GM11168 (cell line): ENCODE data around the gene EMX2.

Source experiments
- in situ Hi-C: fragments of 300-500 bp; cut with MboI; formaldehyde crosslinking; loops from one replicate; pipeline ENCODE4 v1.12.0; 2022; ENCODE audit warnings: low sequenced_read_pairs; ENCODE audit not compliant: unreplicated experiment

The EMX2 gene

GRCh38 chr10:117531371-117532002, 11.1 kb upstream of the EMX2 start:
- in situ Hi-C loops: loop anchor here (25.0 kb wide), 1 partner anchor 706 kb away; no protein-coding TSS in a partner anchor

- in situ Hi-C loops: loop anchor here (25.0 kb wide), 1 partner anchor 705 kb away; no protein-coding TSS in a partner anchor
Observed at GRCh38 chr10:117532003-117532385, 10.6 kb upstream of the EMX2 start.

DNA sequence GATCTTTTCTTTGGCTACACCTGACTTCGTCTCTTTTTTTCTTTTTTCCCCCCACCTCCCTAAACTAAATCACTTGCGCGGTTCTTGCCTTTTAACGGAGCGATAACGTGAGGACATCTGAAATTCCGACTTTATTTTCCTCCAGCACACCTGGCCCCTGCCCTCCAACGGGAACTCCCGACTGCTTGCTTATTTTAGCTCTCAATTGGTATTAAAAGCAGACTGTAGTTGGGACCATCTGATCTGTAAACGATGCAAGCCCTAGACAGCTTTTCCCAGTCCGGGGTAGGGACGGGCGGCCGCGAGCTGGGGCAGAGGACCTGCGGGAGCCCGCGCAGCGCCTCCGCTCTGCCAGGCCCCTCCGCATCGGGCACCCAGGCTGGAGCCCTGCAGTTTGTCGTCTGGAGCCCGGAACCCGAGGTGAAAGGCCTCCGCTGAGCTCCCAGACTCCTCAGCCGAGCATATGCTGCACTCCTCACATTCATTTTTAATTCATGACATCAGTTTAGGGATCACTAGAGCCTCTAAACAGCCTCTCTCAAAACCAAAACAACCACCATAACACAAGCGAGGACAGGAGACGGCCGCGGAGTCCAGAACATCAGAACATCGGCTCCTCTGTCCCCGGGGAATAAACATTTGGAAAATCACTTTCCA, 10.0 kb upstream of the EMX2 start:
- in situ Hi-C loops: loop anchor here (25.0 kb wide), 1 partner anchor 705 kb away; no protein-coding TSS in a partner anchor

DNA sequence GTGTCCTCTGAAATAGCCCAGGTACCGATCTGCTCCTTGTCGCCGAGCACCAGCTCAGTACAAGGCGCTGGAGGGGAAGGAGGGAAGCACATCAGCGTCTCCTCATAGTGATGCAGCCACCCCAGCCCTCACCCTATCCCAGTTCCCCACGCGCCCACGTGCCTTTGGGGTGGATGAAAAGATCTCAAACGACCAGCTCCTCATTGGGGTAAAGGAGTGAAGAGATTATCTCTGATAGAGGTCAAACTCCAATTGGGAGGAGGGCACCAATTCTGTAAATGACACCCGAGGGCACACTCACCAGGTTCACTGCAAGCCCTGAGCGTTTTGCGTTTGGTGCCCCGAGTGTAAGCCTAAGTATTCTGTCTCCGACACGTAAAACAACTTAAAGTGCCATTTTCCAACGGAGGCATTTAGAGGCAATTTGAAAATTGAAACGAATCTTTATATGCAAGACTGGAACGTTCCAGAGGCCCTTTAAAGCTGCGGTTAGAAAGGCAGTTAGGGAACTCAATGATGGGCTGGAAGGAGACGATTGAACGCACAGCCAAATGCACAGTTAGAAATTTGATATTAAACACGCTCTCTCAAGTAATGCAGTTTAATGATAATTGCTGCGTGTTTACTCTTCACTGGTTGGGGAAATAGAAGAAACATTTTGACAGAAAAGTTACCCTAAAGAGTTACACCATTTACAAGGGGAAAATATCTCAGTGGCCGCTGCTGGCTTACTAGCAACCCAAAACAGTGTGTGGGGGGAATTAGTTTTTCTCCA, 8.9 kb upstream of the EMX2 start:
- in situ Hi-C loops: loop anchor here (25.0 kb wide), 1 partner anchor 704 kb away; no protein-coding TSS in a partner anchor

DNA sequence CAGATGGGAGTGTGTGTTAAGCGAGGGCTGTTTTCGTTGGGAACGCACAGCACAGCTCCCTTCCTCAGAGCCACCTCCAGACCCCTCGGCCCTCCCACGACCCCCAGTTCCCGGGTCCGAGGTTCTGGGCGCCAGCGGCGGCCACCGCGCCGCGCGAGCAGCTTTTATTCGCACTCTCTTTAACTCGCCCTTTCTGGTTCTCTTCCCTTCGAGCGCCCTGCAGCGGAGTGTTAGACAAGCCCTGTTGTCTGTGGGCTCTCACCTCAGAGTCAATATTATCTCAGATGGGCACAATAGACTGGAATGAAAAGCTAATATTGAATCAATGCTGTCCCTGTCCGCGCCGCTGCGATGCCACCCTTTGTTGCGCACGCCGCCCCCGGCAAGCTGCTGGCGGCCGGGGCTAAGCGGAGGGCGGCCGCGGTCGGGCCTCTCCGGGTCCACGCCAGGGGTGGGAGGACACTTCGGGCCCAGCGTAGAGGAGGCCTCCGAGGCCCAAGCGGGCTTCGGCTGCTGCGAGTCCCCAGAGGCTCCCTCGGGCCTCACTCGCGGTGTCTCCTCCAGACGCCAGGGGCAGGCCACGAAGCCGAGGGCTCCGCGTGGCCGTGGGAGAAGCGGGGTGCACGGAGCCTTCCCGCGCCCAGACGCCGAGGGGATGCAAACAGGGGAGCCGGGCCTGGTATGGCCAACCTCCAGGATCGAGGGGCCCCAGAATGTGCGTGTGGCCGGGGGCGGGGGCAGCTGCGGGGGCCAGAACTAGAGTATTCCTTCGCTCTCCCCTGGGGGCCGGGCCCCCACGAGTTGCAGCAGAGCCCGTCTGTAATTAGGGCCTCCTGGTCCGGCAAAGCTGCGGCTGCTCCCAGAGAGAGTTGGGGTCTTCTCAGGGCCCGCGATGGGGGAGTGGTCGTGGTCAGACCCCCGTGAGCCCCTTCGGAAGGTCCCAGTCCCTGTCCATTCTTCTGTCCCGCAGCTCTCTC, 7.9 kb upstream of the EMX2 start:
- in situ Hi-C loops: loop anchor here (25.0 kb wide), 1 partner anchor 703 kb away; no protein-coding TSS in a partner anchor

DNA sequence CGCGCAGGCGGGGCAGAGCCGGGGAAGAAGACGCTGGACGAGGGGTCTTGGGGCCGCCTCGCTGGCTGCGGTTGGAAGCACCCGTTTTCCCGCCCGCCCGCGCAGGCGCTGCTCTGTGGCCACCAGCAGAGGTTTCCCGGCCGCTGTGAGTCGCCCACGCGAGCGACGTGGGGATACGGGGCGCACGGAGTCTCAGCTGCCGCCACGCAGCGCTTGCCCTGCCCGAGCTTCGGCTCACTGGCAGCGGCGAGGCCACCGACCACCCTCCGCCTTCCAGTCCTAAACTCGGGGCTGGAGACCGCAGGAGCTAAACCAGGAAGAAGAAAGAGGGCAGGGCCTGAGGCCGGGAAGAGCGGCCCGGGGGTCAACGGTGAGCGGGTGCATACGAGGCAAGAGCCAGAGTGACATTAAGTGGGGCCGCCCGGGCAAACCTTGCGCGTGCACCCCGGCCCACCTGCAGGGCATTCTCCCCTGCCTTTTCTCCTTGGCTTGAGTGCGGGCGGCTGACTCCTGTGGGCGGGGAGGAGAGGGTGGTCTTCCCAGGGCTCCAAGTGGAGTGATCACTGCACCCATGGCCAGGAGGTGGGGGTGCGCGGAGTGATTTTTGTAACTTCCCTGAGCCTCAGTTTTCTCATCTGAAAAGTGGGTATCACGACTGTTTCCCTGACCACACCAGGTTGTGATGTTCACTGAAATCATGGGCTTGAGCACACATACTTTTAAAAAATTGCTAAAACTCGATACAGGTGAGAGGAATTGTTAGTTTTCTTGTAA, 7.1 kb upstream of the EMX2 start:
- in situ Hi-C loops: loop anchor here (25.0 kb wide), 1 partner anchor 702 kb away; no protein-coding TSS in a partner anchor

DNA sequence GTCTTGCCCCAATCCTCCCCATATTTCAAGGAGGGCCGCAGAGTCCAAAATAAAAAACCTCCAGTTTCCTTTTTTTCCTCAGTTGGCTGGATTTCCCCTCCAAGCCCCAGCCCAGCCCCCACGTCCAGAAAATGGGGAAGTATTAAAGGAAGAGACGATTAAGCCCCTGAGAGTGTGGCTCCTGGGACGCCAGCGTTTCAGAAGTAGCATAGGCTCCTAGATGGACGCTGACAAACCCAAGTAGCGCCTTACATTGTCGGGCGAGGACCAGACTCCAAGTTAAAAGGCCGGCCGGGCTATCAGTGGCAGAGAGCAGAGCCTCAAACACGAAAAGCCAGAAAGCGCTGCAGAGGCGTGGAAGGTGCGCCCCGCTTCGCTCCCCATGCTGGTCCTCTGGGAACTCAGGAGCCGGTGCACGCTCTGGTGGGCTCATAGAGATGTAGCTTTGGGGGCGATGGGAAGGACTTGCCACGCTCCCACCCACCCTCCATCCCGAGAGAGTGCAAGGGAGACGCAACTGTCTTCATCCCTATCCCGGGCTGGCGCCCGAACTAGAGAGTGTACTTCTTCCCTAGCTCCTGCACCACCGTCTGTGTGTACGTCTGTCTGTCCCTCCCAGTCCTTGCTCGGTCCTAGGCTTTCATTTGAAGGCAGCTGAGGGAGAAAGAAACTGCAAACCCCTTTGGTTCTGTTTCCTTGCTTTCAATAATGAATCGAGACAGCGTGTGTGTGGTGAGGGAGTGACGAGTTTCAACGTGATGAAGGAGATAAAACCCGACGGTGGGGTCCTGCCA, 6.3 kb upstream of the EMX2 start:
- in situ Hi-C loops: loop anchor here (25.0 kb wide), 1 partner anchor 701 kb away; no protein-coding TSS in a partner anchor

- in situ Hi-C loops: loop anchor here (25.0 kb wide), 1 partner anchor 700 kb away; no protein-coding TSS in a partner anchor
Observed at GRCh38 chr10:117536866-117537435, 5.6 kb upstream of the EMX2 start.

DNA sequence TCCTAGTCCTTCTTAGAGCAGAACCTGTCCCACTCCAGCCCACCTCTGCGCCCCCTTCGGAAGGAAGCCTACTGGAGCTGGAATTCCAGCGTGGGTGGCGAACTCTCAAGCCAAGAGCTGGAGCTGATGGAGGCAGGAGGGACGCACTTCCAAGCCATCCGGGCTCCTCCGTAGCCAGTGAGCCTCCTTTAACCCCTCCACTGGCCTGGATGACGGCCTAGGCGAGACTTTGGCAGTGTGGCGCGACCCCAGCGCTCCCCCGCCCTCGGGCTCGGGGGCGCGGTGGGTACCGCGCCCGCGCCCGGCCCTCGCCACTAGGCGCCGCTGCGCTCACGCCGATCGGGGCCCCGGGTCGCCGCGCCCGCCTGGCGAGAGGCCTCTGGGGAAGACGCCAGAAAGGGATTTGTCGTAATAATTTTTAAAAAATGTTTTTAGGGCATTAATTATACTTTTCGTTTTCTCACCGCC, 5.1 kb upstream of the EMX2 start:
- in situ Hi-C loops: loop anchor here (25.0 kb wide), 1 partner anchor 700 kb away; no protein-coding TSS in a partner anchor

DNA sequence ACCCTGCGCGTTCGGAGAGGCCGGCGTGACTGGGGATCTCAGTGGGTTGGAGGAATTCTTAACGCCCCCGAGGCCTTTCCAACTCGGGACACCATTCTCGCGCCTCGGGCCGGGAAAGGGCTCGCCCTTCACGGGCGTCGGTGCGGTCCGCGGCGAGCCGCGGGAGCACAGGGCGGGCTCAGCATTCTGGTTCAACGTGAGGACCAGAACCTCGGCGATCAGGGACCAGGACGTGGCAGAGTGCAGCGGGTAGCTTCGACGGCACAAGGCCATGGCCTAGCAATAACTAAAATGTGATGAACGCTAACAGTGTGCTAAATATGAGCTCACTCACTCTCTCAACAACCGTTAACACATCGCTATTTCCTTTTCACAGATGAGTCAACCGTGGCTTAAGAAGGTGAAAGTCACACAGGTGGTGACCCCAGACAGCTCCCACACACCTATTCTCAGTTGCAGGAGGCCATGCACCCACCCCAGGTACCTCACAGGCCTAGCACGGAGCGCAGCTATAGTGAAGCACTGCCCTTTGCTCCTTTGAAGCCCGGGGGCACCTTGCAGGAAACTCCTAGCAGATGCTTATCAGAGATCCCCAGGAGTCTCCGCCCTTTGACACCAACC, 4.5 kb upstream of the EMX2 start:
- in situ Hi-C loops: loop anchor here (25.0 kb wide), 1 partner anchor 699 kb away; no protein-coding TSS in a partner anchor

- in situ Hi-C loops: loop anchor here (25.0 kb wide), 1 partner anchor 698 kb away; no protein-coding TSS in a partner anchor
Observed at GRCh38 chr10:117539361-117539773, 3.2 kb upstream of the EMX2 start.

DNA sequence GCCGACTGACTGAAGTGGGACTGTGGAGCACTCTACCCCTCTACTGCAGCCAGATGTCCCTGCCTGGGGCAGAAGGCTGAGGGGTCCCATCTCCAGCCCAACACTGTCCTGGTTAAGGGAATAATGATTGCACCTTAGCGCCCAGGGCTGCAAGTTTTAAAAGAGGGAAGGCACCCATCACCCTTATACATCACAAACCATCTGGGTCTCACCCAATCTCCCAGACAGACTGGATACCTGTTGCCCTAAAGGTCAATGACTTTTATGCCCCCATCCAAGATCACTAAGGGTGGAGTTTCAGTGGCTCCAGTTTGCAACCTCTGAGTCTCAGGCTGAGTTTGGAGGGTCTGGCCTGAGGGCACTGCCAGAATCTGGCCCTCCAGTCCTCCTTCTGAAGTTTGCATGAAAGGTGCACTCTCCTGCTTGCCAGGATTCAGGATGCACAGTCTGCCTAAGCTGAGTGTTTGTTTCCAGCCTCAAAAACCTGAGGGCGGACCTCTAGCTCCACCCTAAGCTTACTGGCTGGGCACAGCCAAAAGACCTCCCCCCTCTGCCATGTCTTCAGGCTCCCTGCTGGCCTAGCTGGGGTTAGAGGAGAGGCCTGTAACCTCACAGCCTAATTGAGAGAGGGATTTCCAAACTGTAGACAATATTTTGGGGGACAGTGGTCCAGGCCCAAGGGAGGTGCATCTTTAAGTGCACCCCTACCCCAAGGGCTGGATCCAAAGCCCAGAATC, 2.5 kb upstream of the EMX2 start:
- in situ Hi-C loops: loop anchor here (25.0 kb wide), 1 partner anchor 697 kb away; no protein-coding TSS in a partner anchor

DNA sequence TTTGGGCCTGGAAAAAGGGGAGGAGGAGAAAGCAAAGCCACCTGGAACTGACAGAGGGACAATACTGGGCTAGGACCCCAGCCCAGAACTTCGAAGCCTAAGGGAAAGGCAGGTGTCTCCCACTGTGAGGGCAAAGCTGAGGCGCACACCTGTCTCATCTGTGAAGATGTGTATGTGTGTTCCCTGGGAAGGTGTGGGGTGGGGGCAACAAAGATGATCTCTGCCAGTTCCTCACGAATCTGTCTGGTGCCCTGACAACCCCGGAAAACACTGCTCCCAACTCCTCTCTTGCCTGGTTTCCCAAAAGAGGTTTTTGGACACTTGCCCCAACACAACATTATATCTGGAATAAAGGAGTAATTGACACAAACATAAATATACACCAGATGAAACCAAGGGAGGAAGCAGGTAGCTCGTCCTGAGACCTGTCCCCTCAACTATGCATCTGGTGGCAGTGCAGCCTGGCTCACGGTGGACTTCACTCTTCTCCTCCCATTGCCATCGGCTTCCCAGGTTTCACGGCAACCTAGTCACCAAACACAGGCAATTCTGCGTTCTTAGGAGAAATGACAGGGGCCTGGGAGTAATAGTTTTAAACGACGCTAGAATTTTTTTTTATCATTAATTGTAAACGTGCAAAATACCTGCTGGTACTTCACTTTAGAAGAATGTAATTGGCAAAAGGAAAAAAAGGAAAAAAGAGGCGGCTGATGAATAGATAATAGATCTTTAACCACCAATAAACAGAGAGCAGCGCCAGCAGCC, 1.7 kb upstream of the EMX2 start:
- in situ Hi-C loops: loop anchor here (25.0 kb wide), 1 partner anchor 696 kb away; no protein-coding TSS in a partner anchor

DNA sequence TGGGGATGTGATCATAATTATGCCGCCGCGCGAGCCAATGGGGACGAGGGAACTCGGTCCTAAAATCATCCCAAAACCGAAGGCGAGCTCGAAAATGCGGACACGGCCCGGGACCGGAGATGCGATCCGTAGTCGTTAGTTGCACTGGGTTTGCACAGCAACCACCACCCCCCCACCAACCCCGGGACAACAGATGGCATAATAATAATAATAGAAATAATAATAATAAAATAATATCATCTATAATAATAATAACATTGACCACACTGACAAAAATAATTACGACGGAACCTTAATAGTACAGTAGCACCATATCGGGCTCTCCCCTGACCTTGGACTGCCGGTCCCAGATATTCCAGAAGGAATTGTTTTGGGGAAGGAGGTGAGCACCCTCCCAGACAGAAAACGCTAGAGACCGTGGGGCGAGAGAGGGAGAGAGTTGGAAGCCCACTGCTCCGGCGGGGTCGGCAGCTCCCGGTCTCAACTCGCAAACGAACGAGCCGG, 1.1 kb upstream of the EMX2 start:
- in situ Hi-C loops: loop anchor here (25.0 kb wide), 1 partner anchor 696 kb away; no protein-coding TSS in a partner anchor
